GM18867 (cell line): ENCODE data around the gene LARP7.
"Not testable (repeated sequence)": the region's sequence is repeated elsewhere in the genome, so short reads cannot be mapped to it uniquely, and the experiment has no call there.

ENCODE experiments used
- ATAC-seq: cut with Tn5 transposase; IDR thresholded peaks from one replicate; pipeline ENCODE4 v1.9.1; 2021; ENCODE audit warnings: mild to moderate bottlenecking, moderate library complexity; ENCODE audit not compliant: unreplicated experiment

The LARP7 gene

GRCh38 chr4:112636688-112637551 is at the start of gene LARP7, which contains the start of gene ZGRF1:
Gene LARP7 (plus strand): TSS chr4:112637143. CDS start chr4:112644670, 7,527 bp downstream.
Gene ZGRF1 (minus strand): TSS chr4:112636909. CDS start chr4:112633176, 3,733 bp downstream.
- peak; percentile 90 for ATAC-seq

GRCh38 chr4:112589206-112589605 is 47.7 kb upstream of the LARP7 start:
- no peak for ATAC-seq

- no peak for ATAC-seq
Measured at GRCh38 chr4:112591593-112591992, 45.4 kb upstream of the LARP7 start.

- ATAC-seq = no peak
Measured at GRCh38 chr4:112592717-112593116, 44.2 kb upstream of the LARP7 start.

GRCh38 chr4:112593438-112594133 is 43.4 kb upstream of the LARP7 start:
- no peak for ATAC-seq

GRCh38 chr4:112594993-112595392 is 42.0 kb upstream of the LARP7 start:
- no peak for ATAC-seq

- ATAC-seq = peak; percentile 82
Measured at GRCh38 chr4:112604589-112604988, 32.4 kb upstream of the LARP7 start.

GRCh38 chr4:112612814-112613213 is 24.1 kb upstream of the LARP7 start:
- ATAC-seq = not testable (repeated sequence)

GRCh38 chr4:112616984-112617383 is 20.0 kb upstream of the LARP7 start:
- ATAC-seq = no peak

GRCh38 chr4:112626228-112626627 is 10.7 kb upstream of the LARP7 start:
- no peak for ATAC-seq

- no peak for ATAC-seq
Measured at GRCh38 chr4:112633477-112634235, 3.3 kb upstream of the LARP7 start.

- no peak for ATAC-seq
Measured at GRCh38 chr4:112637552-112637866, 566 bp downstream of the LARP7 start.

- ATAC-seq = no peak
Measured at GRCh38 chr4:112642526-112642925, 5.6 kb downstream of the LARP7 start.

- ATAC-seq = not testable (repeated sequence)
Measured at GRCh38 chr4:112644595-112645535, 7.9 kb downstream of the LARP7 start.

- no peak for ATAC-seq
Measured at GRCh38 chr4:112645541-112646329, 8.8 kb downstream of the LARP7 start.

GRCh38 chr4:112646632-112647537 is 9.9 kb downstream of the LARP7 start:
- ATAC-seq = no peak

- no peak for ATAC-seq
Measured at GRCh38 chr4:112647785-112648184, 10.8 kb downstream of the LARP7 start.

GRCh38 chr4:112648263-112649054 is 11.5 kb downstream of the LARP7 start:
- no peak for ATAC-seq
